ENCODE measurements around the gene SP3.

SP3 gene

GRCh38 chr2:173965372-173966025, at the start of gene SP3:
SP3 (minus strand) TSS chr2:173965373; CDS start chr2:173965171, 202 bp downstream.
- DNase-seq (ENCODE audit: low read depth in 2 of 2): peak; percentile 91 to 94

GRCh38 chr2:174014699-174015070, 49.5 kb upstream of the SP3 start:
- no peak for DNase-seq (ENCODE audit: low read depth in 2 of 2)

DNA sequence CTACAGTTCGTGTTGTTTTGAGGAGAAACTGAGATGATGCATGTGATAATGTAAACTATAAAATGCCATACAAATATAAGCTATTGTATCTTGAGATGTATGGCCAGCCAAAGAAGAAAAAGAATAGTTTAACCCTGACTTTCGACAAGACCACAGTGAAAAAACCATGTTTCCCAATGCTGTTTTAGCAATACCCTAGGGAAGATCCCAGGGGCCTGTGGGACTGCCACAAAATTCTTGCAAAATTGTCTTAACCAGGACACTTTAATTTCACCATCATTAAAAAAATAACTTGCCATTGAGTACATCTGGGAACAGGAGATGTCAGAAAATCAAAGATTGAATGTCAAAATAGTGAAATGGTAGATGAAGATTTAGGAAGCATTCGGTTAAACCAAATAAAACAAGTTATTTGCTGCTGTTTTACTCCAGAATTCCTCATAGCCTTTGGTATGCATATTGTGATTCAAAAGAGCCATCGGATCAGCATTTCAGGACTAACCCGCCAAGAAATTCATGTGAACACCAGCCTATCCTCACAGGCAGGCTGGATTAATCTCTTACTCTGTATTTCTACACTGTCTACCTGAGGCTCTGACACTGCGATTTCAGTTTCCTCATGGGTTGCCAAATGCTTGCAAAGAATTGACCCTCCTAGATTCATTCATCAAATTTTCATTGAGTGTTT, 49.0 kb upstream of the SP3 start:
- no peak for DNase-seq (ENCODE audit: low read depth in 2 of 2)

DNA sequence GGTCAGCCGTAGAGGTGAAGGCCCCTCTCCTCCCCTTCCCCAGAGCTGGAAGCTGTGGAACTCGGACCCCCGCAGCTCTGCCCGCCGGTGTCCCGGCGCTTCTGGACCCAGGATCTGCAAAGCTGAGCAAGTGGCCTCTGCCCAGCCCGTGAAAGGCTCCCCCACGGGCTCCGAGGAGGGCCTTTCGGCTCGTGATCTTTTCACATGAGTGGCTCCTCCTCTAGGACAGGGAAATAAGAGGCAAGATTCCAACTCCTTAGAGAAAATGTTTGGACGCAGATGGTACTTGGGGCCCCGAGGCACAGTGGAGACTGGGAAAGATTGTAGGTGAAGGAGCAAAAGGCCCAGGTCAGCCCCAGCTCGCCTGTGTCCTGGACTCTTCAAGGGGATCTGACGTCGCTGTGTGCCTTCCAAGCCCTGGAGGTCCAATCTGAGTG, 48.2 kb upstream of the SP3 start:
- DNase-seq (ENCODE audit: low read depth in 2 of 2): no peak

DNA sequence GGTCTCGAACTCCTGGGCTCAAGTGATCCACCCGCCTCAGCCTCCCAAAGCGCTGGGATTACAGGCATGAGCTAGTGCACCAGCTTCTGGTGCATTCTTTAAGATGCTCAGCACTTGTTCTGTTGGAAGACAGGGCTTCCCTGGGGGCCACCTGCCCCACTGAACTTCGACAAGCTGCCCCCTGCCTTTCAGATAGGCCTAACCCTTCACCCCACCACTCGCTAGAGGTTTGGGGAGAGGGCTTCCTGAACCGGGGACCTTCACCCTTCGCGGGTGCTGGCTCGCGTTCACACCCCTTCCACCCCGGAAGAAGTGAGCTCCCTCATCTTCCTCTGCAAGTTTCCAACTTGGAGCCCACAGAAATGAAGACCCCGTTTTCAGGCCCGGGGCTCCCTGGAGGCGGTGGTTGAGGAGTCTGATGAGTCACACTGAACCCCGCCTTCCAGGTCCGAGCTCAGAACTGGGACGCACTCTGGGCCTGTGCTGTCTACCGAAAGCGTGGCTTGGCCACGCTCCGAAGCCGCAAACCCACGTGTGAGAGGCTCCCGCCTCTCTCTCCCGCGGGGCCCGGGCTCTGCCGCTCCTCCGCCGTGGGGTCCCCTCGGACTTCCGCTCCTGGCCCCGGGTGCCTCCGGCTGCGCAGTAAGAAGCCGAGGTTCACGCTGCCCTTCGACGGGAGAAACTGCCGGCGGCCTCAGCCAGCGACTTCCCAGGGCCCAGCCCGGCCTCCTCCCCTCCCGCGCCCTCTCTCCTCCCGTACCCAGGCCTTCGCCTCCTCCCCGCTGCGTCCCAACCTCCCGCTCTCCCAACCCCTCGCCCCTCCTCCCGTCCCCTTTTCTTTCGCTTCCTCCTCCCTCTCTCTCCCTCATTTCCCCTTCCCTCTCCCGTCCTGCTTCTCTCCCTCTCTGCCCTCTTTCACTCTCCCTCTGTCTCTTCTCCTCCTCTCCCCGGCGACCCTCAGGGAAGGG, 47.5 kb upstream of the SP3 start:
- no peak for DNase-seq (ENCODE audit: low read depth in 2 of 2)

DNA sequence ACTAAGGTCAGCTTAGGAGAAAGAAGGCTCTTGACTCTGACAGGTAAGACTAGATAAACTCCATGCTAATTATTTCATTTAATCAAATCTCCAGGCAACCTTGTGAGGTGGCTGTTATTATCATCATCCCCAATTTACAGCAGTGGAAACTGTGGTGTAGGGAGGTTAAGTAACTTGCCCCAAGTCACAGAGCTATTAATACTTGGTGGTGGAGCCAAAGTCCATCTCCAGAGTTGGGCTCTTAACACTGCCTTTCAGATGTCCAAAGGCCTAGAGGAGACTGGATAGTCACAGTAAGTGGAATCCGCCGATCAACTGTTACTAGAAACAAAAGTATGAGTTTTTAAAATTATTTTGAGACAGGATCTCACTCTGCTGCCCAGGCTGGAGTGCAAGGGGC, 46.6 kb upstream of the SP3 start:
- no peak for DNase-seq (ENCODE audit: low read depth in 2 of 2)

DNA sequence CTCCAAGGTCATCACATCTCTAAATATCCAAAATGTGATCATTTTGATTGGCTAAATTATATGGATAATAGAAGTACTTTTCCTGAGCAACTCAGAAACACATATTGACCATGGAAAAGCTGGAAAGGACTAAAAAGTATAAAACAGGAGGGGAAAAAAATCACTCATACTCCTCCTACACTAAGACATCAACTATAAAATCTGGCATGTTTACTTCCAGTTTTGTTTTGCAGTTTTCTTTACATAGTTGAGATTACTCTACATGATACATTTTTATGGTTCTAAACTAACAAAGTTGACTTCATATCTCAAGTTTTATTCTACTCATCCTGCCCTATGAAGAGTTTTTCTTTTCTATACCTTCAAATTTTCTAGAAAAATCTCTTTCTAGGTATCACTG, 46.0 kb upstream of the SP3 start:
- no peak for DNase-seq (ENCODE audit: low read depth in 2 of 2)

DNA sequence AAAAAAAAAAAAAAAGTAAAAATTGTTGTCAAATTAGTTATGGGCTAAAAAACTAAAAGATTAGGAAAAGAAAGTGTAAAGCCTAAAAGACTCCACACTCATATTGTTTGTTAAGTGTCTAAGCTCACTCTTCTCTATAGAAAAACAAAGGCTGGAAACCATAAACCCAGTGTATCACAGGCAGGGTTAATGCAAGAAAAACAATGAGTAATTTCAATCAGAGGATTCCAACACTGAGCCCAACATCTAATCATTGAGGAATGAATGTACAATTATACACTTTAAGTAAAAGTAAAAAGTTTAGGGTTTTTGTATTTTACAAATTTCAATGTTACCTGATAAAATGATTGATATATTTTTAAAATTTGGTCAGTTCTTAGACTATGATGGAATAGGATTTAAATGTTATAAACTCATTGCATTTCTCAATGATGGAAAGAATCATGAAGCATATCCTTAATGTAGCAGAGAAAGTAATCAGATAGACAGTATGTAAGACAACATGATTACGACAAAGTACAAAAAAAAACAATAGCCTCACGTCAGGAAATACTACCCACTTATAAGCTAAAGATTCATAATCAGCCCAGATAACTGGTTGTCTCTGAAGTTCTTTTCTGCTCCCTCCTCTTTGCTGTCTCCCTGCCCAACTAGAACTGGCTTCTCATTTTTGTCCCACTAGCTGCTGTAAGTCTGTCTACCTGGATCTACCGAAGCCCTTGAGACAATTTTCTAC, 44.5 kb upstream of the SP3 start:
- DNase-seq (ENCODE audit: low read depth in 2 of 2): no peak

GRCh38 chr2:174008720-174009119, 43.5 kb upstream of the SP3 start:
- no peak for DNase-seq (ENCODE audit: low read depth in 2 of 2)

- no peak for DNase-seq (ENCODE audit: low read depth in 2 of 2)
Measured at GRCh38 chr2:174007010-174007409, 41.8 kb upstream of the SP3 start.

DNA sequence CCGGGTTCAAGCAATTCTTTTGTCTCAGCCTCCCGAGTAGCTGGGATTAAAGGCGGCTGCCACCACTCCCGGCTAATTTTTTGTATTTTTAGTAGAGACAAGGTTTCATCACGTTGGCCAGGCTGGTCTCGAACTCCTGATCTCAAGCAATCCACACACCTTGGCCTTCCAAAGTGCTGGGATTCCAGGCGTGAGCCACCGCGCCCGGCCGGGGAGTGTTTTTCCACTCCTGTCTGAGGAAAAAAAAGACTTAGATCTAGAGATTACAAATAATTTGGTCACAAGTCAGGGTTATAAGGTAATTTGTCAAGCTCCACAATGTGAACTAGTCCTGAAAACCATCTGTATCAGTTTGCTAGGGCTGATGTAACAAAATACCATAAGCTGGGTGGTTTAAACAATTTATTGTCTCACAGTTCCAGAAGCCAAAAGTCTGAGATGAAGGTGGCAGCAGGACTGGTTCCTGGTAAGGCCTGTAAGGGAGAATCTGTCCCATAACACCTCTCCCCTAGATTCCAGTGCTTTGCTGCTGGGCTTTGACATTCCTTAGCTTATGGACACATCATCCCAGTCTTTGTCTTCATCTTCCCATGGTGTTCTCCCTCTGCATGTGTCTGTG, 40.7 kb upstream of the SP3 start:
- DNase-seq (ENCODE audit: low read depth in 2 of 2): no peak

DNA sequence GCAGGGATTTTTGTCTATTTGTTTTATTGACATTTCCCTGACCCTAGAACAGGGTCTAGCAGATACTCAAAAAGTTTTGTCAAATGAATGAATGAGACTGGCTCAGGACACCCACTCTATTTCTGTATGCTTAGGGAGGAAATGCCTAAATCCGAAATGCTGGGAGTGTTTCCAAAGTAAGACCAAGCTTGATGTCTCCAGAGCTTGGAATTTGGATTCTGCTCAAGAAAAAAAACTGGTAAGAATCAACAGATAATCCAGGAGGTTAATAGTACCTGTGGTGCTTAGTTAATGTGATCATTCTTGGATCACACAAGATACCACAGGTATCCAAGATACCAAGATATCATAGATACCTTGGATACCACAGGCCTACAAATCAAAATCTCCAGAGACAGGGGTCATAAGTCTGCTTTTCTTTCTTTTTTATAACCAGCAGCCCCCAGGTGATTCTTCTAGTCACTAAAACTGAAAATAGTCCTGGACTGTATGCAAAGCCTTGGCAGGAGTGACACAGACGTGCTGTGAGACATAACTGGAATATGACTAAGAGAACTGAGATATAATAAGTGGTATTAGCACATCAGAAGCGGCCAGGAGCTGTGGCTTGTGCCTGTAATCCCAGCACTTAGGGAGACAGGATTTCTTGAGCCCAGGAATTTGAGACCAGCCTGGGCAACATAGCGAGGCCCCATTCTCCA, 39.9 kb upstream of the SP3 start:
- DNase-seq (ENCODE audit: low read depth in 2 of 2): peak; percentile 17 to 23

GRCh38 chr2:174003720-174004695, 38.8 kb upstream of the SP3 start:
- no peak for DNase-seq (ENCODE audit: low read depth in 2 of 2)

- DNase-seq (ENCODE audit: low read depth in 2 of 2): no peak
Measured at GRCh38 chr2:174002679-174003078, 37.5 kb upstream of the SP3 start.

DNA sequence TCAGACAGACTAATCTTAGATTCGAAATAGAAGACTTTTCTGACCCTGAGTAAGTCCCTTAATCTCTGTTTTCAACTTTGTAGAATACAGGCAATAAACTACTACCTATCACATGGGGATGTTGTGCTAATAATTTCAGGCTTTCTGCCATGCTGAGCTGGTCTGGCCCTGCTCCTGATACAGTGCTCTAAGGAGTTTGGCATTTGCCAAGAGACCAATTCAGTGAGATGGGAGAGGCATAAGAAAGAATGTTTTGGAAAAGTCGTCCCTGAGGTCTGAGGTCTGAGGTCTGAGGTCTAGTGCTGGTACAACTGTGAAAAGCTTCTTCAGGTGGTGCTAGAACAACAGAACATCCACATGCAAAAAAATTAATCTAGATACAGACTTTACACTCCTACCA, 35.9 kb upstream of the SP3 start:
- DNase-seq (ENCODE audit: low read depth in 2 of 2): no peak

GRCh38 chr2:173999724-174000123, 34.6 kb upstream of the SP3 start:
- no peak for DNase-seq (ENCODE audit: low read depth in 2 of 2)

- DNase-seq (ENCODE audit: low read depth in 2 of 2): no peak
Measured at GRCh38 chr2:173999272-173999671, 34.1 kb upstream of the SP3 start.

DNA sequence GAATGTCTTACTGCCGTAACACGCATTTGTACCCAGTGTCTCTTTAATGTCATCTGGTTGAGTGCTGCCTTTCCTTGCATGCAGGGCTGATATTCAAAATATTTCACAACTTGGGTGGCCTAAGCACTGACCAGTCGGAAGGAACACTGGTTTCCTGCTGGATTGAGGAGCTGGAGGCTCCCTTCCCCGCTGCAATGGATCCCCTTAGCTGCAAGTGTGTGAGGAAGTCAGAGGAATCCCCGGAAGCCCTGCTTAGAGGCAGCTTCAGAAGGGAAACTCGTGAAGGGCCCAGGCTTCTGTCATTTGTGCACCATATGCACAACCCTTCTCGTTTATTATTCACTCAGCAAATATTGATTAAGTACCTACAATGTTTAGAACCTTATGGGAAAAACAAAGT, 33.2 kb upstream of the SP3 start:
- no peak for DNase-seq (ENCODE audit: low read depth in 2 of 2)

DNA sequence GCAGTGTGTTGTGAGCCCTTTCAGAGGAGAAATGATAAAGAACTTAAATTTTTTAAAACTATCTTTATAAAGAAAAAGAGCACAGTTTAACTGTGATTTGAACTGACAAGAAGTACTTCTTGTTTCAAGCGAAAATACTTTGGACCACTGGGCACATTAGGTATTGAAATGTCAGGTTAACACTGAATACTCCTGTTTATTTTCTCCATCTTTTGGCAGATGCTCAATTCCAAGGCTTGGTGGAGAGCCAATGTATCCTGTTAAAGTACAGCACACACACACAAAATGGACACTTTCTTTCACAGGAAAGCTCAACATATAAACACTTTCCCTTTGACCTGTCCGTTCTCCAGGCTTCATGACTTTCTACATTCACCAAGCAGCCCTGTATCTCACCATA, 32.6 kb upstream of the SP3 start:
- DNase-seq (ENCODE audit: low read depth in 2 of 2): no peak

DNA sequence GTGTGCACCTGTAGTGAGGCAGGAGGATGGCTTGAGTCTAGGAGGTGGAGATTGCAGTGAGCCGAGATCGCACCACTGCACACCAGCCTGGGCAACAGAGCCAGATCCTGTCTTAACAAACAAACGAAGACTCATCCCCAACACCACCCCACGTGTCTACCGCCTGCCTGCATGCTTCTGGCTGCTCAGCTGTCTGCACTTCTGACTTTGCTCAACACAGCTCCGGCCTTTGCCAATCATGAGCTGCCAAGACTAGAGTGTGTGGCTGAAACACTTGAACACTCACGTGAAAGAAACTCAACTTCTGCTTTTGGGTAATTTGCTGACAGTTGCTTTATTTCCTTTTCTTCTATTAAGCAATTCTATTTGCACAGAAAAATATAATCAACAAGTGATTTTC, 32.1 kb upstream of the SP3 start:
- no peak for DNase-seq (ENCODE audit: low read depth in 2 of 2)
